Uterus (tissue), 3 donors: ENCODE results near the gene C17orf114.
A peak's percentile ranks its signal among the peaks of the same experiment; 100 is the strongest.
"Not testable (repeated sequence)": the region's sequence is repeated elsewhere in the genome, so short reads cannot be mapped to it uniquely, and the experiment has no call there.

ENCODE experiments used
- DNase-seq, 2 donors: peaks; one replicate each; pipeline ENCODE4 v3.0.0-alpha.2; 2019 to 2020
- H3K27ac ChIP-seq, 2 donors: fragments of 200-600 bp; sonication (generic); 1 replicate in 1 of 2; 2 replicates in 1 of 2; pipeline ENCODE4 v1.5.1; 2016 to 2018
- H3K27me3 ChIP-seq, 2 donors: fragments of 200-600 bp; sonication (generic); one replicate each; pipeline ENCODE4 v1.5.1; 2018 to 2019; ENCODE audit warnings: control low read depth in 1 of 2
- H3K36me3 ChIP-seq, 2 donors: fragments of 200-600 bp; sonication (generic); one replicate each; pipeline ENCODE4 v1.5.1; 2019; ENCODE audit warnings: control low read depth in 1 of 2
- H3K4me1 ChIP-seq, 2 donors: fragments of 200-600 bp; sonication (generic); one replicate each; pipeline ENCODE4 v1.5.1; 2018 to 2019; ENCODE audit warnings: control low read depth in 1 of 2
- H3K4me3 ChIP-seq, 2 donors: fragments of 200-600 bp; sonication (generic); 1 replicate in 1 of 2; 2 replicates in 1 of 2; pipeline ENCODE4 v1.5.1; 2018 to 2019; ENCODE audit warnings: mild to moderate bottlenecking in 1 of 2
- H3K9me3 ChIP-seq, 2 donors: fragments of 200-600 bp; sonication (generic); one replicate each; pipeline ENCODE4 v1.5.1; 2019; ENCODE audit warnings: control low read depth in 1 of 2
- CTCF ChIP-seq, 4 experiments: fragments of 200-600 bp in 2 of 4; fragments of 450-650 bp in 2 of 4; sonication (generic) in 2 of 4; IDR thresholded peaks; one replicate each; pipeline ENCODE4 v1.5.1; 2016 to 2019; ENCODE audit warnings: antibody characterized with exemption in 4 of 4, mild to moderate bottlenecking in 2 of 4, moderate library complexity in 1 of 4
- POLR2A ChIP-seq, 2 donors: fragments of 450-650 bp; IDR thresholded peaks; one replicate each; pipeline ENCODE4 v1.6.1; 2016; ENCODE audit warnings: antibody characterized with exemption in 2 of 2, mild to moderate bottlenecking in 1 of 2, moderate library complexity in 1 of 2
- intact Hi-C: fragments of 100-400 bp; cut with DNase I; formaldehyde crosslinking; loops from one replicate; pipeline ENCODE4 v1.15.1; 2023; ENCODE audit warnings: low total_unique reads
- donor health status: DM: yes; HTN: yes; CAD: no.

The C17orf114 gene

GRCh38 chr17:4833941-4834680 is 32.0 kb upstream of the C17orf114 start:
- no peak for DNase-seq

GRCh38 chr17:4833178-4833940 is 31.2 kb upstream of the C17orf114 start, which contains the start of gene MINK1:
TSS of gene MINK1 (plus strand) at chr17:4833340. CDS start at chr17:4833584, 244 bp downstream.
- peak within 1 kb of the TSS; percentile 78 to 81 for H3K4me3 ChIP-seq
- TF ChIP-seq POLR2A (IDR thresholded peaks at IDR 0.05) (peak; percentile 86 to 91), CTCF (IDR thresholded peaks at IDR 0.05) (no peak)
- no peaks in the 10 kb centered on the region for H3K9me3 ChIP-seq
- peak; percentile 83 to 91 for DNase-seq
- intact Hi-C loops = no loop called here
- H3K27me3 ChIP-seq = no peaks in the 10 kb centered on the region
- H3K4me1 ChIP-seq = peaks cover 0 to 4% of the 10 kb centered on the region in 2 donors
- peak within 1 kb of the TSS; percentile 82 to 83 for H3K27ac ChIP-seq
- no peaks in the 10 kb centered on the region for H3K36me3 ChIP-seq

More at GRCh38 chr17:4833941-4834680, 32.0 kb upstream of the C17orf114 start:
- Histone ChIP-seq H3K4me1 (peaks cover 0 to 4% of the 10 kb centered on the region in 2 donors), H3K27ac (peak overlapping the region; percentile 82 to 83), H3K9me3 (no peaks in the 10 kb centered on the region), H3K4me3 (peak overlapping the region; percentile 78 to 81), H3K27me3 (no peaks in the 10 kb centered on the region), H3K36me3 (no peaks in the 10 kb centered on the region)
- no peak for TF ChIP-seq CTCF (IDR thresholded peaks at IDR 0.05)
- no peak for TF ChIP-seq POLR2A (IDR thresholded peaks at IDR 0.05)
- intact Hi-C loops = no loop called here

- H3K27me3 ChIP-seq, H3K4me1 ChIP-seq, intact Hi-C loops, H3K36me3 ChIP-seq, H3K9me3 ChIP-seq, DNase-seq: not testable (repeated sequence)
- Histone ChIP-seq H3K4me3 (peak overlapping the region; percentile 78 to 81), H3K27ac (peak overlapping the region; percentile 82 to 83)
Measured at GRCh38 chr17:4832829-4833177, 30.7 kb upstream of the C17orf114 start.

- Histone ChIP-seq H3K4me3 (no peak overlapping the region), H3K27ac (no peak overlapping the region), H3K9me3 (no peaks in the 10 kb centered on the region), H3K36me3 (no peaks in the 10 kb centered on the region), H3K27me3 (no peaks in the 10 kb centered on the region), H3K4me1 (no peaks in the 10 kb centered on the region)
- DNase-seq = no peak
- TF ChIP-seq POLR2A (IDR thresholded peaks at IDR 0.05) (no peak), CTCF (IDR thresholded peaks at IDR 0.05) (no peak)
- intact Hi-C loops = no loop called here
Measured at GRCh38 chr17:4827399-4827798, 25.3 kb upstream of the C17orf114 start.

- no peaks in the 10 kb centered on the region for H3K27me3 ChIP-seq
- no peak for DNase-seq
- intact Hi-C loops = no loop called here
- no peaks in the 10 kb centered on the region for H3K36me3 ChIP-seq
- H3K4me1 ChIP-seq = no peaks in the 10 kb centered on the region
- H3K27ac ChIP-seq = no peak overlapping the region
- no peak overlapping the region for H3K4me3 ChIP-seq
- no peaks in the 10 kb centered on the region for H3K9me3 ChIP-seq
- TF ChIP-seq CTCF (IDR thresholded peaks at IDR 0.05) (no peak), POLR2A (IDR thresholded peaks at IDR 0.05) (no peak)
Measured at GRCh38 chr17:4823373-4824089, 21.4 kb upstream of the C17orf114 start.
